Bladder microvascular endothelial cell (primary cell): ENCODE results near the gene OR2L3. TPM values are rescaled to one million over a fixed set of nuclear protein-coding genes. Genes with fewer than 3 reads are reported as not detected.

Experiments
- total RNA-seq: library from RNA; depleted of rRNA; stranded (reverse); fragments of >200 nt; gene quantifications from 2 replicates; pipeline ENCODE4 v1.2.3, GENCODE V29; 2014

The OR2L3 gene, protein sequence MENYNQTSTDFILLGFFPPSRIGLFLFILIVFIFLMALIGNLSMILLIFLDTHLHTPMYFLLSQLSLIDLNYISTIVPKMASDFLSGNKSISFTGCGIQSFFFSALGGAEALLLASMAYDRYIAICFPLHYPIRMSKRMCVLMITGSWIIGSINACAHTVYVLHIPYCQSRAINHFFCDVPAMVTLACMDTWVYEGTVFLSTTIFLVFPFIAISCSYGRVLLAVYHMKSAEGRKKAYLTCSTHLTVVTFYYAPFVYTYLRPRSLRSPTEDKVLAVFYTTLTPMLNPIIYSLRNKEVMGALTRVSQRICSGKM
- not detected in 2 replicates for total RNA-seq

DNA sequence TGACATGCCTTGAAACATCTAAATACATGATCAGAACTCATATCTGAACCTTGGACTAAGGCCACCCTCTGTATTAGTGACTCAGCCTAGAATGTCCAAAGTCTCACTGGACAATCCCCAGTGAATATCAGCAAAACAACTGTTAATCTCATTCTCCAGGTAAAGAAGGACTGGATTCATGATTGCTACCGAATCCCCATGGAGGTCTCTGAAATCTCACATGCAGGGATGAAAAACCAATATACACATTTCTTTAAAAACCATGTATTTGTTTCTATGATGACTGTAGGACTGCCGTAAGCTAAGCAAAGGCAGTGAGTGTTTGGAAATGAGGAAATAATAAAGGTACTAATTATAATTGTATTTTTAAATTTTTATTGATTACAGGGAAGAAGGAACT is at the start of gene OR2L3:
Gene OR2L3, plus strand, starts transcription at position 301 of the 400 bp plus-strand sequence. CDS start 13,846 bp downstream, outside the sequence.

DNA sequence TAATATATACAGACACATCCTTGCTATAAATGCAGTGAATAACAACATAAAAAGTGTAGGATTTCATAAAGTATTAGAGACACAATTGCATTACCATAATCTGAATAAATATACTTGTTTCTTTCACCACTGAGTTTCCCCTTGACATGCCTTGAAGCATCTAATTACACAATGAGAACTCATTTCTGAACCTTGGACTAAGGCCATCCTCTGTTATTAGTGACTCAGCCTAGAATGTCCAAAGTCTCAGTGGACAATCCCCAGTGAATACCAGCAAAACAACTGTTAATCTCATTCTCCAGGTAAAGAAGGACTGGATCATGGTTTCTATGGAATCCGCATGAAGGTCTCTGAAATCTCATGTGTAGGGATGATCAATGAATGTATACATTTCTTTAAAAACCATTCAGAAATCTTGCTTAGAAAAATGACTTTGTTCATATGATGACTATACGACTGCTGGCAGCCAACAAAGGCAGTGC is 33.4 kb upstream of the OR2L3 start, which contains the start of gene OR2L5:
Gene OR2L5, plus strand, starts transcription at position 432 of the 482 bp plus-strand sequence. CDS start 8,288 bp downstream, outside the sequence.

DNA sequence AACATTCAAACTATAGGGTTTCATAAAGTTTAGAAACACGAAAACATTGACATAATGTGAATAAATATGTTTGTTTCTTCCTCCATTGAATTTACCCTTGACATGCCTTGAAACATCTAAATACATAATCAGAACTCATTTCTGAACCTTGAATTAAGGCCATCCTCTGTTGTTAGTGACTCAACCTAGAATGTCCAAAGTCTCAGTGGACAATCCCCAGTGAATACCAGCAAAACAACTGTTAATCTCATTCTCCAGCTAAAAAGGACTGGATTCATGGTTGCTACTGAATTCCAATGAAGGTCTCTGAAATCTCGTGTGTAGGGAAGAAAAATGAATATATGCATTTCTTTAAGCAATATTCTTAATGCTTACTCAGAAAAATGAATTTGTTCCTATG is 16.9 kb upstream of the OR2L3 start, which contains the start of gene OR2L2:
Gene OR2L2, plus strand, starts transcription at position 301 of the 400 bp plus-strand sequence. CDS start 8,198 bp downstream, outside the sequence.

DNA sequence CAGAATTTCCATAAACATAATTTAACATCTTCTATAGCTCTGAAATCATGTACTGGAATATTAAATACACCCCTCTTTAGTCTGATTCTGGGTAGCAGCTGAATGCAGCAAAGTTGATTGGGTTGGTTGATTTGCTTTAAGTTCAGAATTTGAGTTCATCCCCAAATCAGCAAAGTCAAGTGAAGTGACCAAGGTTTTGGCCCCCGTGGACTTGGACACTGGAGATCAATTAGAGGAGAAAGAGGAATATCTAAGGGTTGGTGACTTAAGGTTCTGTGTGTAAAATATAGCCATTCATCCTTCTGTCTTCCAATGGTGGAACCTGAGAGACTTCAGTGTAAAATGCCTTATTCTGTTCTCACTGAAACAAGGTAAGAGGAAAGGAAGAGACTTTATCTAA is 48.2 kb downstream of the OR2L3 start, which contains the start of gene OR2L13:
Gene OR2L13, plus strand, starts transcription at position 301 of the 400 bp plus-strand sequence. CDS start 4,192 bp downstream, outside the sequence.

Other genes starting within 250 kb of the OR2L3 start
- not detected in 2 replicates for gene OR14A16, start 222.7 kb upstream of the OR2L3 start, total RNA-seq
- not detected in 2 replicates for gene OR11L1, start 204.9 kb upstream of the OR2L3 start, total RNA-seq
- 0.06 TPM in 1 of 2 replicates, not detected in the other for gene TRIM58, start 189.6 kb upstream of the OR2L3 start, total RNA-seq
- not detected in 2 replicates for gene OR2W3, start 151.2 kb upstream of the OR2L3 start, total RNA-seq
- gene OR2T8, start 126.6 kb upstream of the OR2L3 start, total RNA-seq = not detected in 2 replicates
- gene OR2AJ1, start 121.9 kb upstream of the OR2L3 start, total RNA-seq = not detected in 2 replicates
- gene OR2L8, start 98.0 kb upstream of the OR2L3 start, total RNA-seq = 0.31 TPM in 1 of 2 replicates, not detected in the other
- not detected in 2 replicates for gene OR2AK2, start 81.6 kb upstream of the OR2L3 start, total RNA-seq
- not detected in 2 replicates for gene OR2L5, start 33.2 kb upstream of the OR2L3 start, total RNA-seq
- gene OR2L2, start 16.8 kb upstream of the OR2L3 start, total RNA-seq = not detected in 2 replicates
- not detected in 2 replicates for gene OR2L13, start 48.3 kb downstream of the OR2L3 start, total RNA-seq
- not detected in 2 replicates for gene OR2M5, start 98.3 kb downstream of the OR2L3 start, total RNA-seq
- gene OR2M2, start 128.0 kb downstream of the OR2L3 start, total RNA-seq = not detected in 2 replicates
- gene OR2M3, start 150.4 kb downstream of the OR2L3 start, total RNA-seq = not detected in 2 replicates
- gene OR2M4, start 184.6 kb downstream of the OR2L3 start, total RNA-seq = not detected in 2 replicates
- not detected in 2 replicates for gene OR2T33, start 231.1 kb downstream of the OR2L3 start, total RNA-seq